GM18508 (cell line): ENCODE data around the gene NKD2.

Experiments
- ATAC-seq: cut with Tn5 transposase; IDR thresholded peaks from one replicate; pipeline ENCODE4 v1.9.1; 2021; ENCODE audit warnings: moderate number of reproducible peaks; ENCODE audit not compliant: insufficient read depth, unreplicated experiment

NKD2 gene

DNA sequence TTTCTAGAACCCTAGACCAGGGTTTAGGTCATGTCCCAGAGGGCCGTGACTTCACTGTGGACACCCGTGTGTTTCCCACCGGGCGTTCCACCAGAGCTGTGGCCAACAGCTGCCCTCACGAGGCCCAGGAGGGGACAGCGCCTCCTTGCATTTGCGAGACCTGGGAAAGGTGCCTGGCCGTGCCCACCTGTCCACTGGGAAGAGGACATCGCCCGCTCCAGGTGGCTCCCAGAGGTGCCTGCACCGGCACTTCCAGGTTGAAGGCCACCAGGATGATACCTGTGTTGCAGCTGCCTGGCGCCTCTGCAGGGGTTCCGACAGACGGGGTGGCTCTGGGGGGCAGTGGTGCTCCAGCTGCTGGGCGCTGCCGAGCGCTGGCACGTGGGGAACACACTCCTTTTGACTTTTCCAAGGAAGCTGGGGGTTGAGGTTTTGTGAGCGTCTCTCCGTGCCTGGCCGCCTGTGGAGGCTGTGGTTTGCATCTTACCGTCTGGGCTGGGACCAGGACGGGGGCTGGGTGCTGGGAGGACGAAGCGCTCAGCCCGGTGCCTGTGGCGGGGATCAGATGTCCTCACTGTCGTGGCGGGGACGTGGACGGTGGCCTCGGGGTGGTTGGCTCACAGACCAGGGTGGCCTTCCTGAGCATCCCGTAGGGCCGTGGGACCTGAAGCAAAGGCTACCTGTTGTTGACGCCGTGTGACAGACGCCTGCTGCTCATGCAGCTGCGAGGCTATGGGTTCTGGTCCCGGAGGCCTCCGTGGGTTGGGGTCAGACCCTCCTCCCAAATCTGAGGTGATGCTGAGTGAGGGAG lies 19.2 kb downstream of the NKD2 start:
- ATAC-seq, result no peak

- ATAC-seq, result no peak
Measured at GRCh38 chr5:1028481-1029281, 20.1 kb downstream of the NKD2 start.

GRCh38 chr5:1029282-1029944 lies 20.8 kb downstream of the NKD2 start:
- no peak for ATAC-seq

GRCh38 chr5:1029945-1030625 lies 21.5 kb downstream of the NKD2 start:
- ATAC-seq, result no peak

- ATAC-seq, result no peak
Measured at GRCh38 chr5:1030801-1031271, 22.2 kb downstream of the NKD2 start.

GRCh38 chr5:1031306-1031959 lies 22.8 kb downstream of the NKD2 start:
- ATAC-seq, result no peak

GRCh38 chr5:1032011-1032410 lies 23.4 kb downstream of the NKD2 start:
- no peak for ATAC-seq

- ATAC-seq, result no peak
Measured at GRCh38 chr5:1032551-1033027, 24.0 kb downstream of the NKD2 start.

- ATAC-seq, result no peak
Measured at GRCh38 chr5:1033178-1033577, 24.6 kb downstream of the NKD2 start.

DNA sequence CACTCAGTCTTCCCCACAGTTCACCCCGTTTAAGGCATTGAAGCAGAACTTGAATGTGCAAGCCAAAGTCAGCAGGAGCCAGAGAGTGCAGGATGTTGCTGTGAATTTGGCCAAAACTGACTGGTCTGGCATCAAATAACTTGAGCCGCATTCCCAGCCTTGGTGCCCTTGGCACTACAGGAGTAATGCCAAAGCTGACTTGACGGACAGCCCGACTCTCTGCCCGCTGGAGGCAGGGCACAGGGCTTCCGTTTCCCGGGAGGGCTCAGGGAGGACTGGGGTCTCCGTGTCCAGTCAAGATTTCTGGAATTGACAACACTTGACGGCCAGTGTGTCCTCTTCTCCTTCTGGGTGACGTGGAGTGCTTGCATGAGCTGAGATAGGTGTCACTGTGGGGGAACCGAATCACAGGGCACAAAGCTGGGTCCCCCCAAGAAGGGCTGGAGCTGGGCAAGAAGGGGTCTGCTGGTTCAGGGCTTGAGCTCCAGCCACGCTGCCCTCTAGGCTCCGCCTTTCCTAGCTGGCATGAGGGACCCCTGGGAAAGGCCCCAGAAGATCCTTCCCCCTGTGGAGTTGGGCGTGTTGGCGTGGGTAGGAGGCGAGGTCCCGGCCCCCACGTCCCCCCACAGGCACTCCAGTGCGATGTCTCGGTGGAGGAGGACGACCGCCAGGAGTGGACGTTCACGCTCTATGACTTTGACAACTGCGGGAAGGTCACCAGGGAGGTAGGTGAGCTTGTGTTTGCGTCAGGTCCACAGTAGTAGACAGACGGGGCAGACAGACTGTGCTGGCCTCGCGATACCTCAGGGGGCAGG lies 25.2 kb downstream of the NKD2 start:
- no peak for ATAC-seq

- no peak for ATAC-seq
Measured at GRCh38 chr5:1034421-1034905, 25.9 kb downstream of the NKD2 start.

DNA sequence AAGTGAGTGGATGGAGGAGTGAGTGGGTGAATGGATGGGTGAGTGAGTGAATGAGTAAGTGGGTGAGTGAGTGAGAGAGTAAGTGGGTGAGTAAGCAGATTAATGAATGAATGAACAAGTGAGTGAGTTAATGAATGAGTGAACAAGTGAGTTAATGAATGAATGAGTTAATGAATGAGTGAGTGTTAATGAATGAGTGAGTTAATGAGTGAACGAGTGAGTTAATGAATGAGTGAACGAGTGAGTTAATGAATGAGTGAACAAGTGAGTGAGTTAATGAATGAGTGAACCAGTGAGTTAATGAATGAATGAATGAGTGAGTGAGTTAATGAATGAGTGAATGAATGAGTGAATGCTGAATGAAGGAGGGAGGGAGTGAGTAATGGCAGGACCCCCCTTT lies 26.4 kb downstream of the NKD2 start:
- ATAC-seq, result no peak

DNA sequence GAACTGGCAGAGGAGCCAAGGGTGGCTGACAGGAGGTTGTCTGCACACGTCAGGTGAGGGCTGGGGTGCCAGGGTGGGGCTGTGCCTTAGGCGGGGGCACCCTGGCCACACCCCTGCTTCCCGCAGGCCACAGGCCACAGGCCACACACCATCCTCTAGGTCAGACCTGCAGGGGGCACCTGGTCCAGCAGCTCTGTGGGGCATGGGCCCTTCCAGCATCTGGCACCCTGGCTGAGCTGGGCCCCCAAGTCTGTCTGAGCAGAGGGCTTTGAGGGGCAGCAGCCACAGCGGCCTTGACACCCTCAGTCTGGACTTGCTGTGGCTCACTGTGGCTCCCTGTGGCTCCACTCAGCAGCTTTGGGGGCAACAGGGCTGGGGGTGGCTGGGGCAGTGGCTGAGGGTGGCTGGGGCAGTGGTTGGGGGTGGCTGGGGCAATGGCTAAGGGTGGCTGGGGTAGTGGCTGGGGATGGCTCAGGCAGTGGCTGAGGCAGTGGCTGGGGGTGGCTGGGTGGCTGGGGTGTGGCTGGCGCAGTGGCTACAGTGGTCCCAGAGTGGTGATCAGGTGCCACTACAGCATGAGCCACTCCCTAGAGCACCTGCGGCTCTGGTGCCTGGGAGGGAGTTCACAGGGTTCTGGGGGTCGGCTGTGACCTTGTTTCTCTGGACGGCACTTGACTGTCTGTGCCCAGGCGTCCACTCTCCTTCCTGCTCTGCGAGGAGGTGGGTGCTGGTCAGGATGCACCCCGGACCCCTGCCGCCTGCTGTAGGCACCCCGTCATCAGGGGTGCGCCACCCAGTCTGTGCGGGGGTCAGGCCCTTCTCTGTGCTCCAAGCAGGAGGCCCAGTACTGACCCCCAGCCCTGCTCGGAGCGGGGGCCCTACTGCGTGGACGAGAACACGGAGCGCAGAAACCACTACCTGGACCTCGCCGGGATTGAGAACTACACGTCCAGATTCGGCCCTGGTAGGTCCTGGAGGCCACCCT lies 27.1 kb downstream of the NKD2 start:
- no peak for ATAC-seq

GRCh38 chr5:1036504-1037122 lies 28.0 kb downstream of the NKD2 start:
- no peak for ATAC-seq

GRCh38 chr5:1037123-1037670 lies 28.6 kb downstream of the NKD2 start:
- ATAC-seq, result no peak

DNA sequence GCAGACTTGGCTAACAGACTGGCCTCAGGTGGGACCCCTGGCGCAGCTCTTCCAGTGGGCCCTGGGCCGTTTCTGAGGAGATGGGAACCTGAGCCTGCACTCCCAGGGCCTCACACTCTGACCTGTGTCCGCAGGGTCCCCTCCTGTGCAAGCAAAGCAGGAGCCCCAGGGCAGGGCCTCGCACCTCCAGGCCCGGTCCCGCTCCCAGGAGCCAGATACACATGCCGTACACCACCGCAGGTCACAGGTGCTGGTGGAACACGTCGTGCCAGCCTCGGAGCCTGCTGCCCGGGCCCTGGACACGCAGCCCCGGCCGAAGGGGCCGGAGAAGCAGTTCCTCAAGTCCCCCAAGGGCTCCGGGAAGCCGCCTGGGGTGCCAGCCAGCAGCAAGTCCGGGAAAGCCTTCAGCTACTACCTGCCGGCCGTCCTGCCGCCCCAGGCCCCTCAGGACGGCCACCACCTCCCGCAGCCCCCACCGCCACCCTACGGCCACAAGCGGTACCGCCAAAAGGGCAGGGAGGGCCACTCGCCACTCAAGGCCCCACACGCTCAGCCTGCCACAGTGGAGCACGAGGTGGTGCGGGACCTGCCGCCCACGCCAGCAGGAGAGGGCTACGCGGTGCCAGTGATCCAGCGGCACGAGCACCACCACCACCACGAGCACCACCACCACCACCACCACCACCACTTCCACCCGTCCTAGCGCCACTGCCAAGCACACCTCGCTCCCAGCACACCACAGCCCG lies 29.2 kb downstream of the NKD2 start:
- ATAC-seq, result no peak
